B cell (primary cell): ENCODE results near the gene RNF126.

Source experiments
- CTCF ChIP-seq: fragments of 200-600 bp; IDR thresholded peaks from one replicate; pipeline ENCODE4 v1.8.0; 2022; ENCODE audit warnings: antibody characterized with exemption, mild to moderate bottlenecking
- EZH2 ChIP-seq: IDR thresholded peaks from 2 replicates; pipeline ENCODE4 v1.6.1; 2012; ENCODE audit warnings: borderline replicate concordance, low read depth, mild to moderate bottlenecking, moderate library complexity, low read length; ENCODE audit not compliant: insufficient read depth, poor library complexity, severe bottlenecking

GRCh38 chr19:688214-688613 lies 25.2 kb upstream of the RNF126 start:
- TF ChIP-seq EZH2 (no peak), CTCF (no peak)
